Osteocyte (in vitro differentiated cells): ENCODE measurements around the gene TBC1D16. TPM values are rescaled to one million over a fixed set of nuclear protein-coding genes. Genes with fewer than 3 reads are reported as not detected.

Source experiments
- DNase-seq: peaks from one replicate; pipeline ENCODE4 v3.0.0; 2021; ENCODE audit warnings: mixed read lengths; ENCODE audit not compliant: unreplicated experiment; ENCODE audit errors: extremely low spot score
- H3K27ac Mint-ChIP-seq: one replicate; pipeline ENCODE4 v1.8.0; 2021; ENCODE audit warnings: mild to moderate bottlenecking, mixed read lengths; ENCODE audit not compliant: unreplicated experiment
- H3K27me3 Mint-ChIP-seq: one replicate; pipeline ENCODE4 v1.8.0; 2021; ENCODE audit warnings: mixed read lengths; ENCODE audit not compliant: unreplicated experiment
- H3K36me3 Mint-ChIP-seq: one replicate; pipeline ENCODE4 v1.8.0; 2021; ENCODE audit warnings: mixed read lengths; ENCODE audit not compliant: unreplicated experiment
- H3K4me1 Mint-ChIP-seq: one replicate; pipeline ENCODE4 v1.8.0; 2021; ENCODE audit warnings: mixed read lengths; ENCODE audit not compliant: unreplicated experiment
- H3K4me3 Mint-ChIP-seq: one replicate; pipeline ENCODE4 v1.8.0; 2021; ENCODE audit warnings: mild to moderate bottlenecking, moderate library complexity, mixed read lengths; ENCODE audit not compliant: unreplicated experiment
- H3K9me3 Mint-ChIP-seq: one replicate; pipeline ENCODE4 v1.8.0; 2021; ENCODE audit warnings: mixed read lengths; ENCODE audit not compliant: unreplicated experiment
- CTCF ChIP-seq: fragments of 200-600 bp; sonication (generic); IDR thresholded peaks from 2 replicates; pipeline ENCODE4 v1.5.0; 2021; ENCODE audit warnings: antibody characterized with exemption, mild to moderate bottlenecking, moderate library complexity
- total RNA-seq: library from RNA; stranded (reverse); gene quantifications from 2 replicates; pipeline ENCODE4 v1.2.1, GENCODE V29; 2021

The TBC1D16 gene
- total RNA-seq, 1 donor from 2014 or later: 45.9 TPM

- Mint-ChIP-seq H3K36me3 (peaks cover 7% of the 10 kb centered on the region), H3K4me1 (no peaks in the 10 kb centered on the region), H3K9me3 (no peaks in the 10 kb centered on the region), H3K27me3 (no peaks in the 10 kb centered on the region), H3K27ac (no peak overlapping the region), H3K4me3 (no peak overlapping the region)
- DNase-seq: no peak
- no peak for TF ChIP-seq CTCF
Measured at GRCh38 chr17:80018917-80019651, 16.6 kb downstream of the TBC1D16 start.

GRCh38 chr17:80017226-80018010 is 18.3 kb downstream of the TBC1D16 start:
- H3K4me1 Mint-ChIP-seq: no peaks in the 10 kb centered on the region
- peaks cover 7% of the 10 kb centered on the region for H3K36me3 Mint-ChIP-seq
- no peak overlapping the region for H3K27ac Mint-ChIP-seq
- TF ChIP-seq CTCF: no peak
- H3K27me3 Mint-ChIP-seq: no peaks in the 10 kb centered on the region
- H3K9me3 Mint-ChIP-seq: no peaks in the 10 kb centered on the region
- H3K4me3 Mint-ChIP-seq: no peak overlapping the region
- no peak for DNase-seq

GRCh38 chr17:80012765-80013741 is 22.6 kb downstream of the TBC1D16 start:
- Mint-ChIP-seq H3K27ac (no peak overlapping the region), H3K27me3 (no peaks in the 10 kb centered on the region), H3K36me3 (peaks cover 11% of the 10 kb centered on the region), H3K4me1 (no peaks in the 10 kb centered on the region), H3K4me3 (no peak overlapping the region), H3K9me3 (no peaks in the 10 kb centered on the region)
- no peak for DNase-seq
- no peak for TF ChIP-seq CTCF

- H3K4me1 Mint-ChIP-seq: no peaks in the 10 kb centered on the region
- peaks cover 11% of the 10 kb centered on the region for H3K36me3 Mint-ChIP-seq
- TF ChIP-seq CTCF: no peak
- H3K27me3 Mint-ChIP-seq: no peaks in the 10 kb centered on the region
- no peak overlapping the region for H3K4me3 Mint-ChIP-seq
- no peak for DNase-seq
- no peak overlapping the region for H3K27ac Mint-ChIP-seq
- H3K9me3 Mint-ChIP-seq: no peaks in the 10 kb centered on the region
Measured at GRCh38 chr17:80011989-80012555, 23.6 kb downstream of the TBC1D16 start.
